HG03354 (cell line): Measurements from ENCODE around the gene SHBG.
"Not testable (repeated sequence)": the region's sequence is repeated elsewhere in the genome, so short reads cannot be mapped to it uniquely, and the experiment has no call there.

ENCODE experiments used
- ATAC-seq: cut with Tn5 transposase; IDR thresholded peaks from one replicate; pipeline ENCODE4 v1.9.1; 2021; ENCODE audit warnings: mild to moderate bottlenecking; ENCODE audit not compliant: unreplicated experiment, poor library complexity, severe bottlenecking

SHBG gene

DNA sequence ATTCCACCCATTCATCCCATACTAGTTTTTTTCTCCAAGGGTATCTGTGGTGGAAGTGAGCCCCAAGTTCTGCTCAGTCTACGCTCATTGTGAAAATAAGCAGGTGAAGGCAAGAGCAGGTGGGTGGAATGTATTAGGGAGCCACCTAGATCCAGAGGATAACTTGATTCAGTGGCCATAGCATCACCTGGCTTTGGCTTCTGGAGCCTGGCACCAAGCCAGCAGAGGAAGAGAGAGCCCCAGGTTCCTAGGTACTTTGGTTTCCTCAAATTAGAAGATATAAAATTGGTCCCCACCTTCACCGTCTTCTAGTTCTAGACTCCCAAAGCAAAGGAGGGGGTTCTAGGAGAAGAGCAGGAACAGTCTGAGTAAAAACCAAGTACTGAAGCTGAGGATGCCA, 19.3 kb upstream of the SHBG start:
- ATAC-seq: no peak

DNA sequence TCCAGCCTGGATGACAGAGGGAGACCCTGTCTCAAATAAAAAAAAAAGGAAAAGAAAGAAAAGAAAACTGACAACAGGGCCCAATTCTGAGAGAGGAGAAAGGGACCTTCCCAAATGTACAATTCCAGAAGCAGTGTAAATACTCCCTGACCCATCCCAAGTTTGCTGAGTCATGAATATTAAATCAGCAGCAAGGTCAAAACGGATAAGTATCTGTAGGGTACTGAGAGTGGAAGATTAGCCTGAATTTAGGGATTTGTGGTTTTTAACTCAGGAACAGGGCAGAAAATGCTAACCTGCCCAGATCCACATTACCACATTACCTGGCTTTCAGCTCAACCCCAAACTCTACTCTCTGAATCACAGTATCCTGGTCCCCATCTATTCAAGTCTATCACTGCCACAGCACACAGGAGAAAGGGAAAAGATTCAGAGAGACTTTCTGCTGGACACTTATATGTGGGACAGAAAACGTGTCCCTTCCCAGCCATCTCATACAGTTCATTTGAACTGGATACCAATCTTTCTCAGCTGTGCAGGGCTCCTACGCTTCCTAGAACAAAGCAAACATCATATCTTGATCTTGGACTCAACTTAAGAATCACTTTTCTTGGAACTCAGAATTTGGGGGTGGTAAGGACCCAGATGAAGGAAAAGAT, 18.2 kb upstream of the SHBG start:
- ATAC-seq: no peak

DNA sequence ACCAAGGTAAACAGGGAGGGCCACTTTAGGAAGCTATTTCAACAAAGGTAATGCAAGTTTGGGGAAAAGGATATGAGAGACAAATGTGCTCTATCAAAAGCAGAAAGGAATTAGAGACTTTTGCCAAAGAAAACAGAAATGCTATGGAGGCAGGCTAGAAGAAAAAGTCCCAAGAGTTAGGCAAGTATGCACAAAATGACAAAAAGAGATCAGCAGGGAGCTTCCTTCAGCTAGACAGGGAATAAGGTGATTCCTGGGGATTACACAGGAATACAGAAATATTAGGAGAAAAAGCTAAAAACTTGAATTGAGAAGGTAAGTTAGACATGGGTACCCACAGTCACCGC, 17.7 kb upstream of the SHBG start:
- ATAC-seq: no peak

DNA sequence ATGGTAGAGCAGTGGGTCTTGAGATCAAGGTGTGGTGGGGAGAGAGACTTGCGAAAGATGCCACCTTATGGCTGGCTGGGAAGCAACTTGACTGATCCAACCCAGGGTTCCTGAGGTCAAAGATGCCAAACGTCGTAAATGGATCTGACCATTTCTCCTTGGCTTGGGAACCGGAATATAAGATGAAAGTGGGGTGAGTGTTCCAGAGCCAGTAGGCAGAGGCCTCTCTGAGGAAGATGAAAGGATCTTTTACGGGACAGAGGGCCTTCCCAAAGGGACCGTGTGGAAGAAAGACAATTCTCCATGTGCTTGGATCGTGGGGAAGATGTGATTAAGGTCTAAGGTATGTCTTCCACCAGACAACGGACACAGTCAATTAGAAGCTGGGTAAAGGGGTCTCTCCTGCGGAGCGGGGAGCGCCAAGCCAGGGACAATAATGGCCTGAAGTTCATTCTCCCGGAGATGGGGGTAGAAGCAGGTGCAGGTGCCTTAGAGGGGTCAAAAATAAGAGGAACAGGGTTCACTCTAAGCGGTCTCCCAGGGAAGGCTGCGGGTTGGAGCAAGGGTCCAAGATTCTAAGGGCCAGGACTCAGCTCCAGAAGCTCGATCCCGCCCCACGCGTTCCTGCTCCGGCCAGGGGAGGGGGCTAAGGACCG, 16.0 kb upstream of the SHBG start:
- ATAC-seq: no peak

DNA sequence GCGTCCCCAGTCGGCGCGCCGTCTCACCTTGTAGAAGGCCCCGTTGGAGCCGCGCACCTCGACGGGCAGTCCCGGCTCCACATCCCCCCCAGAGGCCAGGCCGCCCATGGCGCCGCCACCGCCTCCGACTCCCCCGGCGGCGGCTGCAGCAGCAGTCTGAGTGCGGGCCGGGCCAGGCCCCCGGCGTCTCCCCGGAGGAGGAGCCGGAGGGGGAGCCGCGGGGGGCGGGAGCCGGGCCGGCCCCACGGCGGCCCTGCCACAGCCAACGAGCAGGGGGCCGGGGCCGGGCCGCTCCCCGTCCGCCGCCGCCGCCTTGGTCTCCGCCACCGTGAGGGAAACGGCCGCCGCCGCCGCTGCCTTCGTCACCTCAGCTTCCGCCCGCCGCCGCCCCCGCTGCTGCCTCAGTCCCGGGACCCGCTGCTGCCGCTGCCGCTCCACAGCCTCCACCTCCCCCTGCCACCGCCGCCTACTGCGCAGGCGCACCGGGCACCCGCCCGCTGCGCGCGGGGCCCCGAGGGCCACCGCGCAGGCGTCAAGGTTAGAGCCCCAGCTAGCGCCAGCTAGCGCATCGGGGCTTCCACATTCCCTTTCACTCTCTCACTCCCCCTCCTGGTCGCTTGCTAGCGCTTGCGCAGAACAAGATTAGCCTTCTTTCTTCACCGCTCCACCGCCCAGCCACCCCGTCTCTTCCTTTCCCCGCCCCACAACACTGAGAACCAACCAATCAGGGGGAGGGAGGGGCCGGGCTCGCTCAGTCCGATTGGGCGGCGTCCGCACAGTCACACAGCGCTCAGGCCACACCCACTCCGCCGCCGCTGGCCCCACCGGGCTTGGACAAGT, 15.3 kb upstream of the SHBG start, which contains the start of gene FXR2:
Gene FXR2 (minus strand): TSS at position 473 of the 840 bp plus-strand sequence. CDS start 365 bp downstream, at position 108.
- ATAC-seq: peak; percentile 89

DNA sequence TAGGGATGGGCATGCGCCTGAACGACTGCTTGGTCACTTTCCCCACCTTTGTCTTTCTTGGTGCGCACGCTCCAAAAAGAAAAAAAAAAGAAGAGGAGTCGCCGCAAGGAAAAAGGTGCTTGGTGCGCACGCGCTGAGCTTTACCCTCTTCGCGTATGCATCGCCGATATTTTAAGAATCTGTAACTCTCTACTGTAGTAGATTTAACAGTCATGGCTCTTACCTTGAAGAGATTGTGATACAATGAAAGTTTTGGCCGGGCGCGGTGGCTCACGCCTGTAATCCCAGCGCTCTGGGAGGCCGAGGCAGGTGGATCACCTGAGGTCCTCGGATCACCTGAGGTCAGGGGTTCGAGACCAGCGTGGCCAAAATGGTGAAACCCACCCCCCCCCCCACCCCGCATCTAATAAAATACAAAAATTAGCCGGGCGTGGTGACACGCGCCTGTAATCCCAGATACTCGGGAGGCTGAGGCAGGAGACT, 14.6 kb upstream of the SHBG start:
- no peak for ATAC-seq

DNA sequence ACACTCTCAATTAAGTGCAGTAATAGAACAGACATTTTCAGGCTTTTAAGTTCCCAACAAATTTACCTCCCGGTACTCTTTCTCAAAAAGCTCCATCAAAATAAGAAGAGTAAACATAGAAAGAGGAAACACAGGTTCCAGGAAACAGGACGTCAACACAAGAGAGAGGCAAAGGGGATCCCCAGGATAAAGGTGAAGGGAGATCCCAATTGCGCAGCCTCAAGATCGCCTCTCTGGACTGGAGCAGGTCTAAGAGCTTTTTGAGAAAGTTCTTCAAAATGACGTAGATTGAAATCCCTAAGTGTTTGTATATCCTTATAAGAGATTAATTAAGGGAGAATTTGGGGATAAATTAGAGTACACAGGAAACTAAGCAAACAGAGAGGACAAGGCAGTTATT, 11.3 kb upstream of the SHBG start:
- ATAC-seq: no peak

DNA sequence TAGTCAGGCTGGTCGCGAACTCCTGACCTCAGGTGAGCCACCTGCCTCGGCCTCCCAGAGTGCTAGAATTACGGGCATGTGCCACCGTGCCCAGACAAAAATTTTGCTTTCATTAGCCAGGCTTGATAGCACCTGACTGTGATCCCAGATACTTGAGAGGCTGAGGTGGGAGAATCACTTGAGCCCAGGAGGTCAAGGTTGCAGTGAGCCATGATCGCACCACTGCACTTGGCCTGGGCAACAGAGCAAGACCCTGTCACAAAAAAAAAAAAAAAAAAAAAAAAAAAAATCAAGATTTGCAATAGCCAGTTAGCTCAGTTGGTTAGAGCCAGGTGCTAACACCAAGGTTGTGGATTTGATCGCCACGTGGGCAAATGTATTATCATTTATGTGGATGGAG, 9.1 kb upstream of the SHBG start:
- ATAC-seq: no peak

DNA sequence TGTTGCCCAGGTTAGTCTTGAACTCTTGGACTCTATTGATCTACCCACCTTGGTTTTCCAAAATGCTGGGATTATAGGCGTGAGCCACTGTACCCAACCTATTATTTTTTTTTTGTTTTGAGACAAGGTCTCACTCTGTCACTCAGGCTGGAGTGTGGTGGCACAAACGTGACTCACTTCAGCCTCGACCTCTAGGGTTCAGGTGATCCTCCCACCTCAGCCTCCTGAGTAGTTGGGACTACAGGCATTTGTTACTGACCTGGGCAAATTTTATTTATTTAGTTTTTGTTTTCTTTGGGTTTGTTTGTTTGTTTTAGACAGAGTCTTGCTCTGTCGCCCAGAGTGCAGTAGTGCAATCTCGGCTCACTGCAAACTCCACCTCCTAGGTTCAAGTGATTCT, 6.3 kb upstream of the SHBG start:
- no peak for ATAC-seq

DNA sequence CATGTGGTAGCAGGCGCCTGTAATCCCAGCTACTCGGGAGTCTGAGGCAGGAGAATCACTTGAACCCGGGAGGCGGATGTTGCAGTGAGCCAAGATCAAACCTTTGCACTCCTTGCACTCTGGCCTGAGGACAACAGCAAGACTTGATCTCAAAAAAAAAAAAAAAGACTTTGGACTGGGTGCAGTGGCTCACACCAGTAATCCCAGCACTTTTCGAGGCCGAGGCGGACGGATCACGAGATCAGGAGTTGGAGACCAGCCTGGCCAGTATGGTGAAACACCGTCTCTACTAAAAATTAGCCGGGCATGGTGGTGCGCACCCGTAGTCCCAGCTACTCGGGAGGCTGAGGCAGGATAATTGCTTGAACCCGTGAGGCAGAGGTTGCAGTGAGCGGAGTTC, 4.2 kb upstream of the SHBG start:
- ATAC-seq: not testable (repeated sequence)

DNA sequence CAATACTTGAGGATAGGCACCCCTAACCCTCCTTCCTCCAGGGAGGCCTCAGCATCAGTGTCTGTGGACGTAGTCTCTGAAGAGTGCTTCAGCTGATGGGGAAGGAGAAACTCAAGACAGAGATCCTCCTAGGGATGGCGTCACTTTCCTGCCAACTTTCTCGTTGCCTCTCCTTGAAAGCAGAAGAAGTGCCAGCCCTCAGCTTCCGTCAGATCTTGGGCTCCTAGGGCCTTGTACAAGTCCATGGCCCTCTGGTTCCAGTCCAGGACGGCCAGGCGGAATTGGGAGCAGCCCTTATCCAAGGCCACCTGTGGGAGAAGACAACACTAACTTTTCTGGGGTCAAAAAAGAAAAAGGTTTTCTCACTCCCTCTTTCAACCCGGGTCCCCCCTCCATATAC, 3.6 kb upstream of the SHBG start:
- no peak for ATAC-seq

DNA sequence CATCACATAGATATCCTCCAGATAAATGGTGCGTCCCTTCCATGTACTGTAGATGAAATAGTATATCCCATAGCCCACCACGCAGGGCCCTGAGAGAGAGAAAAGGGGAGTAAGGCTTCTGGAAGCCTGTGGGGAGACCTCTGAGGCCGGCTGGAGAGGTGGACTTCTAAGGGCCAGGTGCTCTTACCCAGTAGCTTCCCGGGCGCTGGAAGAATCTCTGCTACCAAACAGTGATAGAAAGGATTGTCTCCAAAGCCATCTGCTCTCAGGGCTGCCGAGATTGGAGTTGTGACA, 3.0 kb upstream of the SHBG start:
- no peak for ATAC-seq

DNA sequence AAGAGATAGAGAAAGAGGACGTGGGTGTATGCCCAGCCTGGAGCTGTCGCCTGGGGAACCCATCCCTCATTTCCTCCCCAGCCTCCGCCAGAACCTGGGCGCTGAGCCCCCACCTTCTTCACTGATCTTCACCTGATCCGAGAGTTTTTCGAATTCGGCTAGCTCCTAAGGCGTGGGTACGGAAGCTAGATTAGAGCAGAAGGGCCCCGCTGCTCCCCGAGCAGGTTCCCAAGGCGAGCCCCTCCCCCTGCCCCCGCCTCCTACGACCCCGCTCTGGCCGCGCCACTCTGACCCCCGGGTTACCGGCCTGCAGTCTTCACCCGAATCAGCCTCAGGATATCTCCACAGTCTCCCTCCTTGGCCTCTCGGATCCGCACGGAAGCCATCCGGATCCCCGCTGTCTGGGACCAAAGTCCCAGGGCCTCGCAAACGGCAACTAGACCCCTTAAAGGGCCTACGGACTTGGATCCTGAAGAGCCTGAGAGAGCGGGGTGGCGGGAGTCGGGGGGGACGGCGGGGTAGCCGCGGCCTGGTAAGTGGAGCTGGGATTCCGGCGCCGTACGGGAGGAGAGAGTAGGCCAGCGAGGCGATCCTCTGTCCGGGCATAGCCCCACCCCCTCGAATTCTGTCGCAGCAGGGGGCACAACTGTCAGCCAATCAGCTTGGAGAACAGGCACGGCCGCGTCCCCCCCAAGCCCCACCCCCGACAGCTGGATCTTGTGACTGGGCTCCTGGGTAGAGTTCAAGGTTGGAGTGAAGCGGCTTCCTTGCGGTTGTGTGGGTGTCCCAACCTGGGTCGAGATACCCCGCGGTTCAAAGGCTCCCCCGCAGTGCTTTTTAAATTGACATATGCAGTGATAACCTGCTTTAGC, 2.4 kb upstream of the SHBG start, which contains the start of gene SAT2:
Gene SAT2 (minus strand): TSS at position 572 of the 872 bp plus-strand sequence. CDS start 186 bp downstream, at position 386.
- peak; percentile 93 for ATAC-seq

DNA sequence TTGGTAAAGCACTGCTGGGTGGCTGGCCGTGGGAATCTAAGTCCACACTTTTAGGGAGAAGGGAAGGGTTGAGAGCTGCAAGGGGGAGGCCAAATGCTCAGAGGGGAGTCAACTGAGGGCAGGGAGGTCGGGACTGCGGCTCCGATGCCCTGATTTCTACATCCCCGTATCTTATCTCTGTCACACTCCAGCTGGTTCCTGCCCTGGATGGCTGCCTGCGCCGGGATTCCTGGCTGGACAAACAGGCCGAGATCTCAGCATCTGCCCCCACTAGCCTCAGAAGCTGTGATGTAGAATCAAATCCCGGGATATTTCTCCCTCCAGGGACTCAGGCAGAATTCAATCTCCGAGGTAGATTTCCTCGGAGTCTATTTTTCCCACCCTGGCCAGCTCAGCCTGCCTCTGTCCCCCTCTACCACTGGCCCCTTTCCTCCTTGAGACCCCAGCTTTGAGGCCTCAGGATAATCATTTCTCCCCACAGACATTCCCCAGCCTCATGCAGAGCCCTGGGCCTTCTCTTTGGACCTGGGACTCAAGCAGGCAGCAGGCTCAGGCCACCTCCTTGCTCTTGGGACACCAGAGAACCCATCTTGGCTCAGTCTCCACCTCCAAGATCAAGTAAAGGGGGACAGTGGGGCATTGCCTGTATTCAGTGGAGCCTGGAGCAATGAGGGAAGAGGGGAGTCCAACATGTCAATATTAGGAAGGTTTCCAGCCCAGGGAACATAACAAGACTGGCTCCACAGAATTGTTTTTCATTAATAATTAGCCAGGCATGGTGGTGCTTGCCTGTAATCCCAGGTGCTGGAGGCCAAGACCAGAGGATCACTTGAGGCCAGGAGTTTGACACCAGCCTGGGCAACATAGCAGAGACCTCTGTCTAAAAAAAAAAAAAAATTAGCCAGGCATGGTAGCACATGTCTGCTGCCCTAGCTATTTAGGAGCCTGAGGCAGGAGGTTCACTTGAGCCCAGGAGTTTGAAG, 1.8 kb downstream of the SHBG start:
- no peak for ATAC-seq

DNA sequence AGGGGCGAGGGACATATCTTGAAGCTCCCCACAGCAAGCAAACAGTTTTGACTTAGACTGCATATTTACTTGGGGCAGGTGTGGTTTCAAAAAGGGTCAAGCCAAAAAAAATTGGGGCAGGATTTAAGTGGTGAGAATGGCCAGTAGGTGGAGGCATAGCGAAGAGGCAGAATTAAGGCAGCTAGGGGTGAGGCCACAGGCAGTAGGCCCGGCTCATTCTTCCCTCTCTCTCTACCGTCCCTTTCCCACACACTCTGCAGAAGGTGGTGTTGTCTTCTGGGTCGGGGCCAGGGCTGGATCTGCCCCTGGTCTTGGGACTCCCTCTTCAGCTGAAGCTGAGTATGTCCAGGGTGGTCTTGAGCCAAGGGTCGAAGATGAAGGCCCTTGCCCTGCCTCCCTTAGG, 2.6 kb downstream of the SHBG start:
- no peak for ATAC-seq

DNA sequence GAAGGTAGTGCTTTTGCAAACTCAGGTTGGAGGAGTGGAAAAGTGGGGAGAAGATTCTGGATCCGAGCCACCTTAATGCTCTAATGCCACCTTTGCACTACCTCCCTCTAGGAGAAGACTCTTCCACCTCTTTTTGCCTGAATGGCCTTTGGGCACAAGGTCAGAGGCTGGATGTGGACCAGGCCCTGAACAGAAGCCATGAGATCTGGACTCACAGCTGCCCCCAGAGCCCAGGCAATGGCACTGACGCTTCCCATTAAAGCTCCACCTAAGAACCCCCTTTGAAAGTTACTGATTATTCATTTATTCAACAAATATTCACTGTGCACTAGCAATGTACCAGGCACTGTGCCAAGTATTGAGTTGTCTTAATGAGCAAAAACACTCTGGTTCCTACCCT, 3.2 kb downstream of the SHBG start:
- ATAC-seq: no peak

DNA sequence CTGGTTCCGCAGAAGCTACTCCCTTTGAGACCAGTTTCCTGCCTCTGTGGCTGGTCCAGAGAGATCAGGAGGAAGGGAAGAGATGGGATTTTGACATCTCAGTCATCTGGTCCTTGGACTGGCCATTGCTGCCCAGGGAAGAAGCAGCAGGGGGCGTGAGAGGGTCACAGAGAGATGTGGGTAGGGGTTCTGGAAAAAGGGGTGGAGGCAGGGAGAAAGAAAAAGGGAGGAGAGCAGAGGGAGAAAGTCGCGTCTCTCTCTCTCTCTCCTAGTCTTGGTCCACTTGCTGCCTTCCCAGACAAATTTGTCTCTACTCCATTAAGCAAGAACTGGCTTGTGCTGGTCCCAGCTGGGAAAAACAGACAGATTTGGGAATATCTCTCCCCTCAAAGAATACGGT, 4.4 kb downstream of the SHBG start:
- ATAC-seq: no peak

DNA sequence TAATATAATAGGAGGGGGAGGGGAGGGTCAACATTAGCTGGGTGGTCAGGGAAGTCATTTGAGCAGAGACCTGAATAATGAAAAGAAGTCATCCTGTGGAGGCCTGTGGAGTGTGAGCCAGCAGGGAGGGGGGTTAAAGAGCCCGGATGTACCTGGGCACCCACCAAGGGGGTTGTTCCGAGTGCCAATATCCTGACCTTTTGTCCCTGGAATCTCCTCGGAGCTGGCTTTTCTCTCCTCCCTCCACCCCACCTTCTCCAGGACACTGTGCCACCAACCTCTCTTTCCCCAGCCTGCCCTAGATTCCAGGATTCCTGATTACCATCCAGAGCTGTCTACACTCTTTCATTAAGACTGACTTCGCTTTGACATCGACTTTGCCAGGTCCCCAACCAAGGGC, 6.2 kb downstream of the SHBG start:
- ATAC-seq: no peak

DNA sequence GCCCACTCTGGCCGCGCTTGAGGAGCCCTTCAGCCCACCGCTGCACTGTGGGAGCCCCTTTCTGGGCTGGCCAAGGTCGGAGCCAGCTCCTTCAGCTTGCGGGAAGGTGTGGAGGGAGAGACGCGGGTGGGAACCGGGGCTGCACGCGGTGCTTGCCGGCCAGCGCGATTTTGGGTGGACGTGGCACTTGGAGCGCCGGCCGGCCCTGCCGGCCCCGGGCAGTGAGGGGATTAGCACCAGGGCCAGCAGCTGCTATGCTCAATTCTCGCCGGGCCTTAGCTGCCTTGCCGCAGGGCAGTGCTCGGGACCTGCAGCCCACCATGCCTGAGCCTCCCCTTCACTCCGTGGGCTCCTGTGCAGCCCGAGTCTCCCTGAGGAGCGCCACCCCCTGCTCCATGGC, 10.8 kb downstream of the SHBG start:
- ATAC-seq: no peak
